A549 (cell line): ENCODE results near the gene FOXI3. TPM values are rescaled to one million over a fixed set of nuclear protein-coding genes. Genes with fewer than 3 reads are reported as not detected.
"Not testable (repeated sequence)": the region's sequence is repeated elsewhere in the genome, so short reads cannot be mapped to it uniquely, and the experiment has no call there.

Experiments used
- ATAC-seq, 2 experiments: fragments of 200-7000 bp in 1 of 2; fragments of >200 bp in 1 of 2; cut with Nextera tagmentation in 1 of 2; cut with Tn5 transposase in 1 of 2; 3 replicates each; pipeline versions ENCODE4 v1.8.0 to v1.9.1; 2018 to 2020; ENCODE audit warnings: mild to moderate bottlenecking in 1 of 2, moderate library complexity in 1 of 2
- CTCF ChIA-PET: fragments of 300-600 bp; sonication (Branson Sonifier 250); formaldehyde crosslinking; extraction: SDS; loops from one replicate; lab custom pipeline; 2021; ENCODE audit warnings: antibody characterized with exemption, inconsistent platforms; lab: Yijun Ruan, JAX
- POLR2A ChIA-PET: fragments of 350-600 bp; formaldehyde crosslinking; extraction: SDS; loops from one replicate; lab custom pipeline; 2021; ENCODE audit warnings: antibody characterized with exemption, inconsistent platforms; lab: Yijun Ruan, JAX
- DNase-seq, 2 experiments: peaks; one replicate each; pipeline versions ENCODE4 v3.0.0 to v3.0.0-alpha.2; 2011 to 2016; ENCODE audit warnings: low read depth in 1 of 2, low spot score in 1 of 2
- FAIRE-seq: peaks from 2 replicates; lab custom pipeline; 2011; peaks lifted over from hg19 to GRCh38; lab: Jason Lieb, UNC
- H3K27ac ChIP-seq, 2 experiments: fragments of >200 bp; sonication (Bioruptor Twin); formaldehyde crosslinking; 3 replicates each; pipeline ENCODE4 v1.5.1; 2016 to 2017
- H3K4me1 ChIP-seq: fragments of >200 bp; sonication (Bioruptor Twin); formaldehyde crosslinking; 3 replicates; pipeline ENCODE4 v1.6.1; 2016
- H3K4me2 ChIP-seq: fragments of >200 bp; sonication (Bioruptor Twin); formaldehyde crosslinking; 3 replicates; pipeline ENCODE4 v1.6.1; 2016
- H3K4me3 ChIP-seq: fragments of >200 bp; sonication (Bioruptor Twin); formaldehyde crosslinking; 3 replicates; pipeline ENCODE4 v1.5.1; 2016
- H3K9me3 ChIP-seq: fragments of >200 bp; sonication (Bioruptor Twin); formaldehyde crosslinking; 3 replicates; pipeline ENCODE4 v1.6.1; 2016
- CHD2 ChIP-seq: fragments of 150-350 bp; IDR thresholded peaks from 2 replicates; pipeline ENCODE4 v1.6.1; 2014; ENCODE audit warnings: low read length; ENCODE audit not compliant: partially characterized antibody
- EP300 ChIP-seq, 2 experiments: fragments of >200 bp; sonication (Bioruptor Twin); formaldehyde crosslinking; IDR thresholded peaks; 2 replicates in 1 of 2; 3 replicates in 1 of 2; pipeline ENCODE4 v1.6.1; 2016 to 2017
- GATA3 ChIP-seq: IDR thresholded peaks from 2 replicates; pipeline ENCODE4 v1.6.1; 2012; ENCODE audit warnings: borderline replicate concordance
- HES2 ChIP-seq: fragments of >200 bp; sonication (Bioruptor Twin); formaldehyde crosslinking; IDR thresholded peaks from 2 replicates; pipeline ENCODE4 v1.6.1; 2016
- HEYL ChIP-seq: fragments of 250-450 bp; sonication (Bioruptor Pico); IDR thresholded peaks from 2 replicates; pipeline ENCODE4 v1.8.0; 2021; ENCODE audit warnings: mild to moderate bottlenecking, moderate library complexity
- HMGXB4 ChIP-seq: fragments of 250-450 bp; sonication (Bioruptor Pico); IDR thresholded peaks from 2 replicates; pipeline ENCODE4 v1.5.0; 2021; ENCODE audit warnings: mild to moderate bottlenecking, moderate library complexity, borderline replicate concordance
- HOXA7 ChIP-seq: fragments of 250-450 bp; sonication (Bioruptor Pico); IDR thresholded peaks from 2 replicates; pipeline ENCODE4 v1.5.0; 2020; ENCODE audit warnings: mild to moderate bottlenecking, moderate library complexity
- HOXB5 ChIP-seq: fragments of 250-450 bp; sonication (Bioruptor Pico); IDR thresholded peaks from 2 replicates; pipeline ENCODE4 v1.5.0; 2020; ENCODE audit warnings: mild to moderate bottlenecking, moderate library complexity
- JUN ChIP-seq, 2 experiments: fragments of >200 bp; sonication (Bioruptor Twin); formaldehyde crosslinking; IDR thresholded peaks; 2 replicates in 1 of 2; 3 replicates in 1 of 2; pipeline ENCODE4 v1.6.1; 2016 to 2017
- KDM1A ChIP-seq: fragments of 200-600 bp; sonication (generic); IDR thresholded peaks from 2 replicates; pipeline ENCODE4 v1.6.1; 2016; ENCODE audit warnings: low read depth, mild to moderate bottlenecking
- KDM5A ChIP-seq: fragments of 200-600 bp; sonication (generic); IDR thresholded peaks from 2 replicates; pipeline ENCODE4 v1.6.1; 2016; ENCODE audit warnings: antibody characterized with exemption, mild to moderate bottlenecking
- NPAS2 ChIP-seq: fragments of 250-450 bp; sonication (Bioruptor Pico); IDR thresholded peaks from 2 replicates; pipeline ENCODE4 v1.8.0; 2022; ENCODE audit warnings: mild to moderate bottlenecking, moderate library complexity, borderline replicate concordance
- NR3C1 ChIP-seq: fragments of >200 bp; sonication (Bioruptor Twin); formaldehyde crosslinking; IDR thresholded peaks from 3 replicates; pipeline ENCODE4 v1.6.1; 2017
- POLR2AphosphoS2 ChIP-seq: conservative IDR thresholded peaks from 2 replicates; pipeline ENCODE4 v1.6.1; 2012; ENCODE audit warnings: low read length, improper control_type of control experiment, inconsistent platforms
- RARB ChIP-seq: fragments of 250-450 bp; sonication (Bioruptor Pico); IDR thresholded peaks from 2 replicates; pipeline ENCODE4 v1.8.0; 2021; ENCODE audit warnings: mild to moderate bottlenecking, moderate library complexity
- RFX5 ChIP-seq: fragments of 450-650 bp; IDR thresholded peaks from 2 replicates; pipeline ENCODE4 v1.7.1; 2014; ENCODE audit warnings: antibody characterized with exemption, mild to moderate bottlenecking, moderate library complexity
- SREBF2 ChIP-seq: fragments of 450-650 bp; IDR thresholded peaks from 2 replicates; pipeline ENCODE4 v1.6.1; 2014; ENCODE audit warnings: mild to moderate bottlenecking, moderate library complexity
- TP53 ChIP-seq: fragments of 250-450 bp; sonication (Bioruptor Pico); IDR thresholded peaks from 2 replicates; pipeline ENCODE4 v1.5.0; 2021; ENCODE audit warnings: mild to moderate bottlenecking, moderate library complexity
- USF2 ChIP-seq: fragments of 450-650 bp; IDR thresholded peaks from 2 replicates; pipeline ENCODE4 v1.6.1; 2014; ENCODE audit warnings: antibody characterized with exemption
- ZFP36 ChIP-seq: fragments of 450-650 bp; IDR thresholded peaks from 2 replicates; pipeline ENCODE4 v1.6.1; 2014; ENCODE audit warnings: borderline replicate concordance; ENCODE audit not compliant: partially characterized antibody
- WGBS: methylation state at CpG from one replicate; pipeline ENCODE4 v1.1.6; 2017; ENCODE audit errors: missing lambda C conversion rate; 5-methylcytosine and 5-hydroxymethylcytosine counted together
- polyA plus RNA-seq, 4 experiments: library from polyadenylated mRNA; depleted of rRNA in 3 of 4; stranded (reverse); fragments of >200 nt; fragmentation: RNase III in 1 of 4; extraction: RNeasy Plus Mini Kit Qiagen cat#74134 plus additional on column Dnase treatment in 1 of 4; gene quantifications; 2 replicates in 3 of 4; 3 replicates in 1 of 4; pipeline ENCODE4 v1.2.3, GENCODE V29; 2011 to 2017

FOXI3 gene
- polyA plus RNA-seq, 2 of the 4 experiments (the other 2 are of a cell fraction) = not detected

- H3K4me3 ChIP-seq, H3K27ac ChIP-seq, H3K4me1 ChIP-seq, H3K4me2 ChIP-seq, FAIRE-seq, H3K9me3 ChIP-seq, POLR2A ChIA-PET, DNase-seq, ATAC-seq, CTCF ChIA-PET: not testable (repeated sequence)
- 28% methylated on average over 9 of the region's 9 CpGs for WGBS
These were observed 33.4 kb downstream of the FOXI3 start for GRCh38 chr2:88419051-88419450.

GRCh38 chr2:88416016-88416663, 36.4 kb downstream of the FOXI3 start:
- TF ChIP-seq GATA3 (no peak), RARB (CRISPR knock-in tag) (no peak), NR3C1 (no peak), RFX5 (no peak), NPAS2 (CRISPR knock-in tag) (no peak), EP300 (IDR thresholded peaks at IDR 0.05) (no peak), CHD2 (no peak), HOXB5 (CRISPR knock-in tag) (no peak), TP53 (CRISPR knock-in tag) (no peak), SREBF2 (no peak), HOXA7 (CRISPR knock-in tag) (no peak), HMGXB4 (no peak), HEYL (CRISPR knock-in tag) (no peak), ZFP36 (no peak), POLR2AphosphoS2 (no peak), KDM1A (no peak), KDM5A (no peak), JUN (IDR thresholded peaks at IDR 0.05) (no peak), HES2 (no peak), USF2 (no peak)
- CTCF ChIA-PET = interaction anchor here (1.2 to 1.3 kb wide), 2 partner anchors 10 to 34 kb away, joined by 3 read pairs; no protein-coding TSS in a partner anchor
- Histone ChIP-seq H3K27ac (no peak overlapping the region), H3K4me3 (no peak overlapping the region), H3K9me3 (no peaks in the 10 kb centered on the region), H3K4me1 (no peaks in the 10 kb centered on the region), H3K4me2 (no peak overlapping the region)
- POLR2A ChIA-PET = no interaction called here
- no peak for DNase-seq
- no peak for ATAC-seq
- FAIRE-seq = no peak
- WGBS = 26% methylated on average over 6 of the region's 6 CpGs

GRCh38 chr2:88408870-88409269, 43.6 kb downstream of the FOXI3 start:
- H3K4me3 ChIP-seq, CTCF ChIA-PET: not testable (repeated sequence)
- 40% methylated on average over 5 of the region's 5 CpGs for WGBS

More at GRCh38 chr2:88408870-88409269, 43.6 kb downstream of the FOXI3 start:
- ATAC-seq, DNase-seq, H3K4me1 ChIP-seq, POLR2A ChIA-PET, H3K9me3 ChIP-seq, H3K27ac ChIP-seq, H3K4me2 ChIP-seq, FAIRE-seq: not testable (repeated sequence)
